Measurements from ENCODE around the gene MRPL53. TPM values are rescaled to one million over a fixed set of nuclear protein-coding genes. Genes with fewer than 3 reads are reported as not detected.

The MRPL53 gene
- total and polyA plus RNA-seq, 2 of the 13 experiments (the other 11 are each of a cell fraction or from before 2014, with no cell fraction given) = 34.3 to 51.9 TPM

GRCh38 chr2:74454654-74455511 is 17.6 kb downstream of the MRPL53 start, which contains the start of gene INO80B (continued):
- TF ChIP-seq, protein P1, sequence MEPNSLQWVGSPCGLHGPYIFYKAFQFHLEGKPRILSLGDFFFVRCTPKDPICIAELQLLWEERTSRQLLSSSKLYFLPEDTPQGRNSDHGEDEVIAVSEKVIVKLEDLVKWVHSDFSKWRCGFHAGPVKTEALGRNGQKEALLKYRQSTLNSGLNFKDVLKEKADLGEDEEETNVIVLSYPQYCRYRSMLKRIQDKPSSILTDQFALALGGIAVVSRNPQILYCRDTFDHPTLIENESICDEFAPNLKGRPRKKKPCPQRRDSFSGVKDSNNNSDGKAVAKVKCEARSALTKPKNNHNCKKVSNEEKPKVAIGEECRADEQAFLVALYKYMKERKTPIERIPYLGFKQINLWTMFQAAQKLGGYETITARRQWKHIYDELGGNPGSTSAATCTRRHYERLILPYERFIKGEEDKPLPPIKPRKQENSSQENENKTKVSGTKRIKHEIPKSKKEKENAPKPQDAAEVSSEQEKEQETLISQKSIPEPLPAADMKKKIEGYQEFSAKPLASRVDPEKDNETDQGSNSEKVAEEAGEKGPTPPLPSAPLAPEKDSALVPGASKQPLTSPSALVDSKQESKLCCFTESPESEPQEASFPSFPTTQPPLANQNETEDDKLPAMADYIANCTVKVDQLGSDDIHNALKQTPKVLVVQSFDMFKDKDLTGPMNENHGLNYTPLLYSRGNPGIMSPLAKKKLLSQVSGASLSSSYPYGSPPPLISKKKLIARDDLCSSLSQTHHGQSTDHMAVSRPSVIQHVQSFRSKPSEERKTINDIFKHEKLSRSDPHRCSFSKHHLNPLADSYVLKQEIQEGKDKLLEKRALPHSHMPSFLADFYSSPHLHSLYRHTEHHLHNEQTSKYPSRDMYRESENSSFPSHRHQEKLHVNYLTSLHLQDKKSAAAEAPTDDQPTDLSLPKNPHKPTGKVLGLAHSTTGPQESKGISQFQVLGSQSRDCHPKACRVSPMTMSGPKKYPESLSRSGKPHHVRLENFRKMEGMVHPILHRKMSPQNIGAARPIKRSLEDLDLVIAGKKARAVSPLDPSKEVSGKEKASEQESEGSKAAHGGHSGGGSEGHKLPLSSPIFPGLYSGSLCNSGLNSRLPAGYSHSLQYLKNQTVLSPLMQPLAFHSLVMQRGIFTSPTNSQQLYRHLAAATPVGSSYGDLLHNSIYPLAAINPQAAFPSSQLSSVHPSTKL (CRISPR knock-in tag; IDR thresholded peaks at IDR 0.05) = peak; percentile 81
- peak; percentile 94 for TF ChIP-seq ZNF124 (CRISPR knock-in tag; IDR thresholded peaks at IDR 0.05)
- peak; percentile 70 for TF ChIP-seq NFYC (CRISPR knock-in tag; IDR thresholded peaks at IDR 0.05)
- peak; percentile 85 for TF ChIP-seq FOXA3 (CRISPR knock-in tag; IDR thresholded peaks at IDR 0.05)
- no peak for TF ChIP-seq KAT2B (IDR thresholded peaks at IDR 0.05; ENCODE audit: borderline replicate concordance, low read depth, low read length)
- 0 out of 2 replicates have a peak, but pooled peaks have one; percentile 79 for TF ChIP-seq ZBTB3 (CRISPR knock-in tag; IDR thresholded peaks at IDR 0.05; ENCODE audit: borderline replicate concordance, low read depth)
- peak; percentile 41; the same call in 1 of the 2 replicates for TF ChIP-seq ZNF431 (CRISPR knock-in tag; IDR thresholded peaks at IDR 0.05; ENCODE audit: borderline replicate concordance, low read depth)
- TF ChIP-seq TFDP1 (CRISPR knock-in tag; IDR thresholded peaks at IDR 0.05; ENCODE audit: borderline replicate concordance) = peak; percentile 61; the same call in 1 of the 2 replicates
- TF ChIP-seq NFIB (CRISPR knock-in tag; IDR thresholded peaks at IDR 0.05; ENCODE audit: borderline replicate concordance) = no peak
- peak; percentile 97 for TF ChIP-seq ZNF614 (CRISPR knock-in tag; IDR thresholded peaks at IDR 0.05; ENCODE audit: borderline replicate concordance)
- TF ChIP-seq, protein P2, sequence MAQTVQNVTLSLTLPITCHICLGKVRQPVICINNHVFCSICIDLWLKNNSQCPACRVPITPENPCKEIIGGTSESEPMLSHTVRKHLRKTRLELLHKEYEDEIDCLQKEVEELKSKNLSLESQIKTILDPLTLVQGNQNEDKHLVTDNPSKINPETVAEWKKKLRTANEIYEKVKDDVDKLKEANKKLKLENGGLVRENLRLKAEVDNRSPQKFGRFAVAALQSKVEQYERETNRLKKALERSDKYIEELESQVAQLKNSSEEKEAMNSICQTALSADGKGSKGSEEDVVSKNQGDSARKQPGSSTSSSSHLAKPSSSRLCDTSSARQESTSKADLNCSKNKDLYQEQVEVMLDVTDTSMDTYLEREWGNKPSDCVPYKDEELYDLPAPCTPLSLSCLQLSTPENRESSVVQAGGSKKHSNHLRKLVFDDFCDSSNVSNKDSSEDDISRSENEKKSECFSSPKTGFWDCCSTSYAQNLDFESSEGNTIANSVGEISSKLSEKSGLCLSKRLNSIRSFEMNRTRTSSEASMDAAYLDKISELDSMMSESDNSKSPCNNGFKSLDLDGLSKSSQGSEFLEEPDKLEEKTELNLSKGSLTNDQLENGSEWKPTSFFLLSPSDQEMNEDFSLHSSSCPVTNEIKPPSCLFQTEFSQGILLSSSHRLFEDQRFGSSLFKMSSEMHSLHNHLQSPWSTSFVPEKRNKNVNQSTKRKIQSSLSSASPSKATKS (CRISPR knock-in tag; IDR thresholded peaks at IDR 0.05) = no peak
- TF ChIP-seq SMARCE1 (IDR thresholded peaks at IDR 0.05; ENCODE audit: borderline replicate concordance) = no peak
- no peak for TF ChIP-seq GTF2F1 (IDR thresholded peaks at IDR 0.05; ENCODE audit: low read length)
- TF ChIP-seq TIGD3 (CRISPR knock-in tag; IDR thresholded peaks at IDR 0.05; ENCODE audit: borderline replicate concordance) = 0 out of 2 replicates have a peak, but pooled peaks have one; percentile 5
- peak; percentile 88 for TF ChIP-seq ZZZ3 (CRISPR knock-in tag; IDR thresholded peaks at IDR 0.05; ENCODE audit: borderline replicate concordance)
- no peak for TF ChIP-seq ZFP62 (CRISPR knock-in tag; IDR thresholded peaks at IDR 0.05)
- TF ChIP-seq FOXO1 (CRISPR knock-in tag; IDR thresholded peaks at IDR 0.05) = peak; percentile 91
- peak; percentile 99 for TF ChIP-seq ZNF501 (CRISPR knock-in tag; IDR thresholded peaks at IDR 0.05)

Data from HepG2 (cell line).